ENCODE measurements around the gene CYBA. TPM values are rescaled to one million over a fixed set of nuclear protein-coding genes. Genes with fewer than 3 reads are reported as not detected.

CYBA gene
- total RNA-seq, 1 experiment from 2014 or later, result 867 TPM

DNA sequence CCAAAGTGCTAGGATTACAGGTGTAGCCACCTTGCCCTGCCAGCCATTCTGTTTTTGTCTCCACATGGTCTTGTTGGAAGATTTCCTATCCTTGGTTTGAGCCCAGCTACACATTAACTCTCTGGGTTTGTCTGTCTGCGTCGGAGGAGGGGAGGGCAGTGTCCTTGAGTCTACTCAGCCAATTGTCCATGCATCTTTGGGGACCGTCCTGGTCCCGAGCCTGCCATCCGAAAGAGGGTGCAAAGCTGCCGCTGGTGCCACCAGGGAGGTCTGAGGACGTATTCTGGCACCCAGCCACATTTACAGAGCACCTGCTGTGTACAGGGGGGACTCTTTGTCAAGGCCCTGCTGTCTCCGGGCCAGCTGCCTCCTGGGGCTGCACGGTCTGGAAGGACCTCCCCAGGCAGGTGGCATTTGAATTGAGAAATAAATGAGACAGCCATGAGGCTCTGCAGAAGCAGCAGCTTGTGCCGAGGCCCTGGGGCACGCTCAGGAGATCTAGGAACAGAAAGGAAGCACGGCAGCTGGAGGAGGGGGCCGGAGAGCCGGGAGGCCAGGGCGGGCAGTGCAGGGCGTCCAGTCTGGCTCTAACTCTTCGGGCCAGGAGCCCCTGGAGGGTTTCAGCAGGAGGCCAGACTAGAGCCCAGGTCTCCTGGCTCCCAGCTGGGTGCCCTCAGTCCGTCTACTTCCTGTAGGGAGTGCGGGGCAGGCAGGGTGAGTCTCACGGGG is 1.5 kb downstream of the CYBA start:
- Mint-ChIP-seq H3K27me3 (ENCODE audit: unreplicated experiment) (no peaks in the 10 kb centered on the region), H3K36me3 (ENCODE audit: insufficient read depth, unreplicated experiment) (peaks cover 100% of the 10 kb centered on the region), H3K9me3 (ENCODE audit: low read depth, unreplicated experiment) (no peaks in the 10 kb centered on the region), H3K27ac (ENCODE audit: unreplicated experiment) (peak overlapping the region; percentile 87), H3K4me1 (ENCODE audit: low read depth, unreplicated experiment) (peaks cover 25% of the 10 kb centered on the region), H3K4me3 (ENCODE audit: low read depth, unreplicated experiment) (peak overlapping the region; percentile 91)
- TF ChIP-seq, protein P1, sequence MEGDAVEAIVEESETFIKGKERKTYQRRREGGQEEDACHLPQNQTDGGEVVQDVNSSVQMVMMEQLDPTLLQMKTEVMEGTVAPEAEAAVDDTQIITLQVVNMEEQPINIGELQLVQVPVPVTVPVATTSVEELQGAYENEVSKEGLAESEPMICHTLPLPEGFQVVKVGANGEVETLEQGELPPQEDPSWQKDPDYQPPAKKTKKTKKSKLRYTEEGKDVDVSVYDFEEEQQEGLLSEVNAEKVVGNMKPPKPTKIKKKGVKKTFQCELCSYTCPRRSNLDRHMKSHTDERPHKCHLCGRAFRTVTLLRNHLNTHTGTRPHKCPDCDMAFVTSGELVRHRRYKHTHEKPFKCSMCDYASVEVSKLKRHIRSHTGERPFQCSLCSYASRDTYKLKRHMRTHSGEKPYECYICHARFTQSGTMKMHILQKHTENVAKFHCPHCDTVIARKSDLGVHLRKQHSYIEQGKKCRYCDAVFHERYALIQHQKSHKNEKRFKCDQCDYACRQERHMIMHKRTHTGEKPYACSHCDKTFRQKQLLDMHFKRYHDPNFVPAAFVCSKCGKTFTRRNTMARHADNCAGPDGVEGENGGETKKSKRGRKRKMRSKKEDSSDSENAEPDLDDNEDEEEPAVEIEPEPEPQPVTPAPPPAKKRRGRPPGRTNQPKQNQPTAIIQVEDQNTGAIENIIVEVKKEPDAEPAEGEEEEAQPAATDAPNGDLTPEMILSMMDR (IDR thresholded peaks at IDR 0.05; ENCODE audit: unreplicated experiment), result no peak
- intact Hi-C loops (cut with micrococcal nuclease; ENCODE audit: unreplicated experiment), result no loop called here
- DNase-seq, result no peak
- TSS peak; percentile 42 for BruUV-seq (replicated peaks)
- CTCF ChIA-PET, result interaction anchor here (1.0 kb wide), 1 partner anchor 26 kb away, joined by 3 read pairs; no protein-coding TSS in a partner anchor

DNA sequence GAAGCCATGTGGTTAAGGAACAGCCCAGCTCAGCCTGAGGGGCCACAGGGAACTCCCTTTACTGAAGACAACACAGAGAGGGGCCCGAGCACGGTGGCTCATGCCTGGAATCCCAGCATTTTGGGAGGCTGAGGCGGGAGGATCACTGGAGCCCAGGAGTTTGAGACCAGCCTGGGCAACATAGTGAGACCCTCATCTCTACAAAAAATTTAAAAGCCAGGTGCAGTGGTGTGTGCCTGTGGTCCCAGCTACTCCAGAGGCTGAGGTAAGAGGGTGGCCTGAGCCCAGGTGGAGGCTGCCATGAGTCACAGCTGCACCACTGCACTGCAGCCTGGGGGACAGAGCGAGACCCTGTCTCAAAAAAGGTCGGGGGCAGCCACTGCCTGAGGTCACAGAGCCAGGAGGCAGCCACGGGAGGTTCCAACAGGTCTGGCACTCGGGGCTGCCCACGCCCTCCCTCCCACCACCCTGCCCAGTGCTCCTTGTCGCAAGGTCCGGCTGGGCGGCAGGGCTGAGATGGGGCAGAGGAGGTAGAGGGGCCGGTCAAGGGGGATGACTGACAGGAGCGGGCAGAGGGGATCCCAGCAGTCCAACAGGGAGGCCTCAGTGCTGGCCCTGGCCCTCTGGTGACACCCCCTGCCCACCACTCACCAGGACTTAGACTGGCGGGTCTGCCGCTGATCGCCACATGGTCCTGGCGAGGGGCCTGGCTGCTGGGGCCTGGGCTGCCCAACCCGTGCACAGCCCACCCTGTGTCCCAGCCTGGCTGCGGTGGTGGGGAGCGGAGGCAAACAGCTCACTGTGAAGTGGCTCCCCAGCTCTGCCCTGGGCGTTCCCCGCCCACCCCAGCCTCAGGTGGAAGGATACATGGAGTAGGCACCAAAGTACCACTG is 3.4 kb downstream of the CYBA start:
- Mint-ChIP-seq H3K36me3 (ENCODE audit: insufficient read depth, unreplicated experiment) (peaks cover 97% of the 10 kb centered on the region), H3K4me1 (ENCODE audit: low read depth, unreplicated experiment) (peaks cover 23% of the 10 kb centered on the region), H3K27ac (ENCODE audit: unreplicated experiment) (no peak overlapping the region), H3K4me3 (ENCODE audit: low read depth, unreplicated experiment) (no peak overlapping the region), H3K27me3 (ENCODE audit: unreplicated experiment) (no peaks in the 10 kb centered on the region), H3K9me3 (ENCODE audit: low read depth, unreplicated experiment) (no peaks in the 10 kb centered on the region)
- DNase-seq, result no peak
- intact Hi-C loops (cut with micrococcal nuclease; ENCODE audit: unreplicated experiment), result no loop called here
- TF ChIP-seq, protein P1 (IDR thresholded peaks at IDR 0.05; ENCODE audit: unreplicated experiment), result no peak
- CTCF ChIA-PET, result no interaction called here
- no TSS peak for BruUV-seq (replicated peaks)

DNA sequence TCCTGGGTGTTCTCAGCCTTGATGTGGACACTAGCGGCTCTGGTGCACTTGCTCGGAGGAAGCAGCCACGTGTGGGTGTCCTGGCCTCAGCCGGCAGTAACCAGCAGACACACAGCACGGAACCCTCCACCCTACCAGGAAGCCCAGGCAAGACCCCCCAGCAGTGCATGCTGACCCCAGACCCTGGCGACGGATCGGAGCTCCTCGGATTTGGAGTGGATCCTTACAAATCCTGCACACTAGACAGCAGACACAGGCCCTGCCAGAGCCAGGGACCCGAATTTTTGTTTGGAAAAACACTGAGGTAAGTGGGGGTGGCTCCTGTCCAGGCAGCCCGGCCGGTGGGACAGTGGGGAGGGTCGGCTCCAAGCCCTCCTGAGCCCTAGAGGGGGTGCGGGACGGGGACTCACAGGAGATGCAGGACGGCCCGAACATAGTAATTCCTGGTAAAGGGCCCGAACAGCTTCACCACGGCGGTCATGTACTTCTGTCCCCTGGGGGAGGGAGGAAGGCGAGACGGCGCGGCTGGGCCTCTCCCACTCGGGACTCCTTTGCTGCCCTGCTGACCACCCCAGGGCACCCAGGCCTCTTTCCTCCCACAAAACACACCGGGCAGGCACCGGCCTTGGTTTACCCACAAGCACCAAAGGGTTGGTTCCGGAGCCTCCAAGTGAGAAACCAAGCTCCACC is 4.4 kb downstream of the CYBA start:
- intact Hi-C loops (cut with micrococcal nuclease; ENCODE audit: unreplicated experiment), result no loop called here
- Mint-ChIP-seq H3K36me3 (ENCODE audit: insufficient read depth, unreplicated experiment) (peaks cover 97% of the 10 kb centered on the region), H3K27me3 (ENCODE audit: unreplicated experiment) (no peaks in the 10 kb centered on the region), H3K9me3 (ENCODE audit: low read depth, unreplicated experiment) (no peaks in the 10 kb centered on the region), H3K4me3 (ENCODE audit: low read depth, unreplicated experiment) (no peak overlapping the region), H3K4me1 (ENCODE audit: low read depth, unreplicated experiment) (peaks cover 14% of the 10 kb centered on the region), H3K27ac (ENCODE audit: unreplicated experiment) (no peak overlapping the region)
- TF ChIP-seq, protein P1 (IDR thresholded peaks at IDR 0.05; ENCODE audit: unreplicated experiment), result no peak
- DNase-seq, result no peak
- no TSS peak for BruUV-seq (replicated peaks)
- CTCF ChIA-PET, result no interaction called here

DNA sequence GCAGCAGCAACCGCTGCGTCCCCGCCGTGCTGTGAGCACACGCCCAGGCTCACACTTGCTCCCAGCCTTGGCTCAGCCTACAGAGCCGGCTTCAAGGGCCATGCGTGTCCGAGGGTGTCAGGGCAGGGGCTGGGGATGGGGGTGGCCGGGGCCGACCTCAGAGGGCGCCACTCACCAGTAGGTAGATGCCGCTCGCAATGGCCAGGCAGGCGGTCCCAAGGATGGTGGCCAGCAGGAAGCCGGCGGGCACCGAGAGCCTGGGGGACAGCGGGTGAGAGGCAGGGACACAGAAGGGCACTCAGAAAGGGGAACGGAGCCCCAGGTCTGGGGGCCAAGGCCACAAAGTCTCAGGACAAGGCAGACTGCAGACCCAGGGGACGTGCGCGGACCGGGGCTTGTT is 4.9 kb downstream of the CYBA start:
- no peaks in the 10 kb centered on the region for H3K9me3 Mint-ChIP-seq (ENCODE audit: low read depth, unreplicated experiment)
- H3K27me3 Mint-ChIP-seq (ENCODE audit: unreplicated experiment), result peaks cover 3% of the 10 kb centered on the region
- peaks cover 97% of the 10 kb centered on the region for H3K36me3 Mint-ChIP-seq (ENCODE audit: insufficient read depth, unreplicated experiment)
- H3K27ac Mint-ChIP-seq (ENCODE audit: unreplicated experiment), result no peak overlapping the region
- DNase-seq, result no peak
- BruUV-seq (replicated peaks), result no TSS peak
- peaks cover 10% of the 10 kb centered on the region for H3K4me1 Mint-ChIP-seq (ENCODE audit: low read depth, unreplicated experiment)
- H3K4me3 Mint-ChIP-seq (ENCODE audit: low read depth, unreplicated experiment), result no peak overlapping the region
- TF ChIP-seq, protein P1 (IDR thresholded peaks at IDR 0.05; ENCODE audit: unreplicated experiment), result no peak
- CTCF ChIA-PET, result no interaction called here
- intact Hi-C loops (cut with micrococcal nuclease; ENCODE audit: unreplicated experiment), result no loop called here
